Kidney (tissue), 14 donors: ENCODE measurements around the gene DCPS. TPM values are rescaled to one million over a fixed set of nuclear protein-coding genes. Genes with fewer than 3 reads are reported as not detected.
A peak's percentile ranks its signal among the peaks of the same experiment; 100 is the strongest.

Experiments
- DNase-seq, 5 donors: peaks; one replicate each; pipeline ENCODE4 v3.0.0-alpha.2; 2013 to 2020
- FAIRE-seq: peaks from 2 replicates; lab custom pipeline; 2012; peaks lifted over from hg19 to GRCh38; lab: Jason Lieb, UNC
- H3K27ac ChIP-seq, 2 donors: one replicate each; pipeline ENCODE4 v1.7.0; 2013; ENCODE audit warnings: low read depth in 2 of 2, low read length in 2 of 2, inconsistent platforms in 1 of 2
- H3K27me3 ChIP-seq: one replicate; pipeline ENCODE4 v1.7.1; 2013; ENCODE audit warnings: low read length, inconsistent platforms; ENCODE audit not compliant: control insufficient read depth, insufficient read depth
- H3K36me3 ChIP-seq, 3 donors: one replicate each; pipeline versions ENCODE4 v1.7.0 to v1.7.1; 2013; ENCODE audit warnings: low read length in 3 of 3, control low read depth in 1 of 3, inconsistent platforms in 1 of 3; ENCODE audit not compliant: insufficient read depth in 3 of 3, control insufficient read depth in 2 of 3
- H3K4me1 ChIP-seq, 3 donors: one replicate each; pipeline versions ENCODE4 v1.7.0 to v1.7.1; 2013; ENCODE audit warnings: low read length in 3 of 3, inconsistent platforms in 1 of 3, low read depth in 1 of 3; ENCODE audit not compliant: control insufficient read depth in 2 of 3, insufficient read depth in 2 of 3
- H3K4me3 ChIP-seq, 3 donors: one replicate each; pipeline versions ENCODE4 v1.7.0 to v1.8.1; 2013; ENCODE audit warnings: low read length in 3 of 3, control low read depth in 1 of 3, inconsistent platforms in 1 of 3
- H3K9ac ChIP-seq, 3 donors: one replicate each; pipeline versions ENCODE4 v1.7.0 to v1.7.1; 2013; ENCODE audit warnings: low read length in 3 of 3, control low read depth in 1 of 3, inconsistent platforms in 1 of 3
- H3K9me3 ChIP-seq, 3 donors: one replicate each; pipeline versions ENCODE4 v1.7.0 to v1.7.1; 2013; ENCODE audit warnings: low read length in 3 of 3, control low read depth in 1 of 3, inconsistent platforms in 1 of 3; ENCODE audit not compliant: control insufficient read depth in 2 of 3, insufficient read depth in 1 of 3
- intact Hi-C: fragments of 100-400 bp; cut with DNase I; formaldehyde crosslinking; loops from one replicate; pipeline ENCODE4 v1.11.1; 2022
- polyA plus RNA-seq: library from polyadenylated mRNA; stranded (reverse); fragments of 350-450 nt; fragmentation: Illumina TruSeq; extraction: RNeasy Lipid Tissue Mini Kit (QIAGEN cat#74804); gene quantifications from one replicate; pipeline ENCODE4 v1.2.3, GENCODE V29; 2014; ENCODE audit warnings: low read depth, low replicate concordance; ENCODE audit not compliant: insufficient read depth
- total RNA-seq: library from RNA; stranded (reverse); fragmentation: NEBNext Ultra II Directional; extraction: Animal tissue kit (Norgen Biotek cat#: 25700); gene quantifications from one replicate; pipeline ENCODE4 v1.2.1, GENCODE V29; 2021
- TF ChIP-seq, protein P1 (sequence below): IDR thresholded peaks from 3 replicates; pipeline ENCODE4 v1.5.1; 2012; ENCODE audit warnings: mild to moderate bottlenecking, moderate library complexity, borderline replicate concordance; ENCODE audit not compliant: insufficient read depth; ENCODE audit errors: extremely low read depth
- donor health status: control.
- donor health status: control.
- donor health status: control.
- donor health status: control.
- donor health status: control.
- donor health status: DM: yes; HTN: yes; CAD: no.
- donor health status: Normal renal cell carcinoma (clear cell type).

Gene DCPS
- total and polyA plus RNA-seq, 2 donors from 2014 or later: 23.9 to 24.2 TPM

GRCh38 chr11:126297004-126297403 lies 6.9 kb upstream of the DCPS start:
- intact Hi-C loops: no loop called here
- TF ChIP-seq, protein P1, sequence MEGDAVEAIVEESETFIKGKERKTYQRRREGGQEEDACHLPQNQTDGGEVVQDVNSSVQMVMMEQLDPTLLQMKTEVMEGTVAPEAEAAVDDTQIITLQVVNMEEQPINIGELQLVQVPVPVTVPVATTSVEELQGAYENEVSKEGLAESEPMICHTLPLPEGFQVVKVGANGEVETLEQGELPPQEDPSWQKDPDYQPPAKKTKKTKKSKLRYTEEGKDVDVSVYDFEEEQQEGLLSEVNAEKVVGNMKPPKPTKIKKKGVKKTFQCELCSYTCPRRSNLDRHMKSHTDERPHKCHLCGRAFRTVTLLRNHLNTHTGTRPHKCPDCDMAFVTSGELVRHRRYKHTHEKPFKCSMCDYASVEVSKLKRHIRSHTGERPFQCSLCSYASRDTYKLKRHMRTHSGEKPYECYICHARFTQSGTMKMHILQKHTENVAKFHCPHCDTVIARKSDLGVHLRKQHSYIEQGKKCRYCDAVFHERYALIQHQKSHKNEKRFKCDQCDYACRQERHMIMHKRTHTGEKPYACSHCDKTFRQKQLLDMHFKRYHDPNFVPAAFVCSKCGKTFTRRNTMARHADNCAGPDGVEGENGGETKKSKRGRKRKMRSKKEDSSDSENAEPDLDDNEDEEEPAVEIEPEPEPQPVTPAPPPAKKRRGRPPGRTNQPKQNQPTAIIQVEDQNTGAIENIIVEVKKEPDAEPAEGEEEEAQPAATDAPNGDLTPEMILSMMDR: no peak
- peaks cover 0 to 15% (median 6%) of the 10 kb centered on the region in 3 donors for H3K36me3 ChIP-seq
- no peaks in the 10 kb centered on the region for H3K27me3 ChIP-seq
- H3K4me1 ChIP-seq: no peaks in the 10 kb centered on the region
- H3K27ac ChIP-seq: no peak overlapping the region
- H3K9ac ChIP-seq: no peak overlapping the region
- H3K4me3 ChIP-seq: no peak overlapping the region
- DNase-seq (no peak), FAIRE-seq (no peak)
- H3K9me3 ChIP-seq: no peaks in the 10 kb centered on the region

DNA sequence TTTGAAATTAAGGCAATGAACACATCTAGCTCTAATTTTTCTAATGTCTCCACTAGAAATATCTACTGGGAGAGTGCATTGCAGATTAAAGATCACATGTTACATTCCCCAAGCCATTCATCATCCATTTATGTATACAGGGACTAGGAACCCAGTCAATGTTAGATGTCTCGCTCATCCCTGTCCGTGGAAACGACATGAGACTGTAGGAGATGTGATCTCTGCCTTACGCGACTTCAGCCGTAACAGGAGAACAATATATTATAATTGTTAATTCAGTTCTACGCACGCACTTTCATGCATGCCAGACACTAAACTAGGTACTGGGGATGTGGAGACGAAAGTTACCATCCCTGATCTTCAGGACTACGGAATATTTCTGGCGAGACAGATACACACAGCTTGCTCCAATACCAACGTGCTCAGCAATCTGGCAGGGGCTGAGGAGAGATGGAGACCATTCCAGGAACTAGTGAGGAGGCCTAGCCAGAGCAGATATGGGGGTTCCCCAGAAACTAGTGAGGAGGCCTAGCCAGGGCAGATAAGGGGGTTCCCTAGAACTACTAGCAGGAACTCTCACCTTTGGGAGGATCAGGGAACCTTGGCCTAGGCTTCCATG lies 706 bp downstream of the DCPS start:
- H3K9me3 ChIP-seq: no peaks in the 10 kb centered on the region
- TF ChIP-seq, protein P1: no peak
- H3K9ac ChIP-seq: peak overlapping the region; percentile 15 to 99 (median 91)
- H3K27ac ChIP-seq: peak overlapping the region in 1 of 2 donors; percentile 96
- FAIRE-seq (no peak), DNase-seq (no peak)
- peak overlapping the region; percentile 74 to 99 (median 97) for H3K4me3 ChIP-seq
- H3K27me3 ChIP-seq: no peaks in the 10 kb centered on the region
- intact Hi-C loops: no loop called here
- H3K36me3 ChIP-seq: peaks cover 0 to 2% (median 0%) of the 10 kb centered on the region in 3 donors
- H3K4me1 ChIP-seq: peaks cover 0 to 7% (median 0%) of the 10 kb centered on the region in 3 donors

GRCh38 chr11:126305699-126306098 lies 1.8 kb downstream of the DCPS start:
- H3K27me3 ChIP-seq: no peaks in the 10 kb centered on the region
- no peak overlapping the region for H3K4me3 ChIP-seq
- DNase-seq (no peak), FAIRE-seq (no peak)
- H3K36me3 ChIP-seq: peaks cover 0 to 2% (median 0%) of the 10 kb centered on the region in 3 donors
- TF ChIP-seq, protein P1: no peak
- H3K9me3 ChIP-seq: no peaks in the 10 kb centered on the region
- intact Hi-C loops: no loop called here
- H3K4me1 ChIP-seq: peaks cover 0 to 8% (median 0%) of the 10 kb centered on the region in 3 donors
- H3K27ac ChIP-seq: no peak overlapping the region
- no peak overlapping the region for H3K9ac ChIP-seq
